ENCODE data around the gene GDPD5.

DNA sequence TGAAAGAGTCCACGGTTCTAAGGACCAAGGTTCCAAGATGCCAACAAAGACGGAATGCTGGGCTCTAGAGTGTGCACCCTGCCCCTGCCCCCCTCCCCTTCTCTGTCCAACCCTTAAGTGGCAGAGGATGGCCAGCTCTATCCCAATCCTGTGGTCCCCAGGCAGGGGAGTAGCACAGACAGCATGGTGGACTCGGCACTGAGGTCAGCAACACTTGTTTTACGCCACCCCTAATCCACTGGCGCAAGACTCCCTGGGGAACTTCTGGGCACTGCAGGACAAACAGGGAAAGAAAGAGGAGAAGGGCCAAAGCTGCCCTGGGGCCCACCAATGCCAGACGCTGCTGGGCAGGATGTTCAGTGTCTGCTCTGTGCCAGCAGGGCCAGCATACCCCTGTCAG, 18.9 kb downstream of the GDPD5 start:
- TF ChIP-seq EZH2 (IDR thresholded peaks at IDR 0.05; ENCODE audit: borderline replicate concordance, low read length), result no peak
- TF ChIP-seq, protein P1, sequence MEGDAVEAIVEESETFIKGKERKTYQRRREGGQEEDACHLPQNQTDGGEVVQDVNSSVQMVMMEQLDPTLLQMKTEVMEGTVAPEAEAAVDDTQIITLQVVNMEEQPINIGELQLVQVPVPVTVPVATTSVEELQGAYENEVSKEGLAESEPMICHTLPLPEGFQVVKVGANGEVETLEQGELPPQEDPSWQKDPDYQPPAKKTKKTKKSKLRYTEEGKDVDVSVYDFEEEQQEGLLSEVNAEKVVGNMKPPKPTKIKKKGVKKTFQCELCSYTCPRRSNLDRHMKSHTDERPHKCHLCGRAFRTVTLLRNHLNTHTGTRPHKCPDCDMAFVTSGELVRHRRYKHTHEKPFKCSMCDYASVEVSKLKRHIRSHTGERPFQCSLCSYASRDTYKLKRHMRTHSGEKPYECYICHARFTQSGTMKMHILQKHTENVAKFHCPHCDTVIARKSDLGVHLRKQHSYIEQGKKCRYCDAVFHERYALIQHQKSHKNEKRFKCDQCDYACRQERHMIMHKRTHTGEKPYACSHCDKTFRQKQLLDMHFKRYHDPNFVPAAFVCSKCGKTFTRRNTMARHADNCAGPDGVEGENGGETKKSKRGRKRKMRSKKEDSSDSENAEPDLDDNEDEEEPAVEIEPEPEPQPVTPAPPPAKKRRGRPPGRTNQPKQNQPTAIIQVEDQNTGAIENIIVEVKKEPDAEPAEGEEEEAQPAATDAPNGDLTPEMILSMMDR (IDR thresholded peaks at IDR 0.05; ENCODE audit: low read length), result no peak
